Central memory CD8-positive, alpha-beta T cell (primary cell): ENCODE measurements around the gene COL23A1.
A peak's percentile ranks its signal among the peaks of the same experiment; 100 is the strongest.

Source experiments
- ATAC-seq: fragments of 150-1000 bp; cut with Tn5 transposase; replicated peaks from 2 replicates; pipeline ENCODE4 v1.10.0; 2022; ENCODE audit warnings: mild to moderate bottlenecking, moderate FRiP score, moderate number of reproducible peaks; ENCODE audit not compliant: poor library complexity, severe bottlenecking; ENCODE audit errors: extremely low read depth
- DNase-seq, 2 donors: peaks; one replicate each; pipeline ENCODE4 v3.0.0; 2021; ENCODE audit warnings: low spot score in 2 of 2
- H3K27ac Mint-ChIP-seq: one replicate; pipeline ENCODE4 v1.8.0; 2022; ENCODE audit warnings: low read depth, mild to moderate bottlenecking, moderate library complexity, mixed read lengths
- H3K27me3 Mint-ChIP-seq: one replicate; pipeline ENCODE4 v1.8.0; 2022; ENCODE audit warnings: mixed read lengths
- H3K36me3 Mint-ChIP-seq: one replicate; pipeline ENCODE4 v1.8.0; 2022; ENCODE audit warnings: mild to moderate bottlenecking, moderate library complexity, mixed read lengths; ENCODE audit not compliant: insufficient read depth
- H3K4me1 Mint-ChIP-seq: one replicate; pipeline ENCODE4 v1.8.0; 2022; ENCODE audit warnings: mixed read lengths
- H3K4me3 Mint-ChIP-seq: one replicate; pipeline ENCODE4 v1.8.0; 2022; ENCODE audit warnings: mild to moderate bottlenecking, moderate library complexity, mixed read lengths
- H3K9me3 Mint-ChIP-seq: one replicate; pipeline ENCODE4 v1.8.0; 2022; ENCODE audit warnings: mixed read lengths

The COL23A1 gene

DNA sequence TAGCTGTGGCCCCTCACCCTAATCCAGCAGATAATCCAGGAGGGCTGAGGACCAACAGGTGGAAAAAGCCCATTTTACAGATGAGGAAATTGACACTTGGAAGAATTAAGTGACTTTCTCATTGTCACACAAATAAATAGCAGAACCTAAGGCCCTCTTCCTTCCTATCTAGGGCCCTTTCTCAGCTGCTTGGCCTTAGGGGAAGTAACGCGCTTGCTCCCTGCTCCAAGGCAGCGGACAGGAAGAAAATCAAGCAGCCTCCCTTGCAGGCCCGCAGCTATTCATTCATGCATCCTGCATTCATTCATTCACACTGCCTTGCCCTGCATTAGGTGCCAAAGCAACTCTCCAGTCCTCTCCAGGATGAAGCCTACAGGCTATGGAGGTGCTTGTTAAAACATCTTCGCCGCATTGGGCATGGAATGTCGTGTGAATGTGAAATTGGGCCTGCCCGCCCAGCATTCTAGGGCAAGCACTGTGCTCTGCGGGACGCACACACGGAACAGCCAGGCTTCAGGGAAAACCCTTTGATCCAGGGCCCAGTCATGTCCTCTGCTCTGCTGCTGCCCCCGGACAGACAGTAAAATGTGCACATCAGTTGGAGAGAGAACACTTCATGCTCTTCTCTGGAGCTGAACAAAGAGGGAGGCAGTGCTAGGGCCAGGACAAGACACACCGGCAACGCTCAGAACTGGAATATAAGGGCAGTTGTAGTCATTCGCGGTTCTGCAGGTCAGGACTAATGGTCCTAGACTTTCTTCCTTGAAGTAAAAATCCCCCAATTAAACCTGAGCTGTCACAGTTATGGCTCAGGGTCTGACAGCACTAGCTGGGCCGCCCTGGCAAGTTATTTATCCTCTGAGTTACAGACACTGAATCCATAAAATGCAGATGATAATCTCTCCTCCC lies 166.0 kb downstream of the COL23A1 start:
- no peaks in the 10 kb centered on the region for H3K4me1 Mint-ChIP-seq
- no peak overlapping the region for H3K4me3 Mint-ChIP-seq
- H3K9me3 Mint-ChIP-seq = no peaks in the 10 kb centered on the region
- peaks cover 34% of the 10 kb centered on the region for H3K27me3 Mint-ChIP-seq
- H3K27ac Mint-ChIP-seq = no peak overlapping the region
- peak in 1 of 2 donors; percentile 0 for DNase-seq
- H3K36me3 Mint-ChIP-seq = no peaks in the 10 kb centered on the region
- ATAC-seq = no peak

DNA sequence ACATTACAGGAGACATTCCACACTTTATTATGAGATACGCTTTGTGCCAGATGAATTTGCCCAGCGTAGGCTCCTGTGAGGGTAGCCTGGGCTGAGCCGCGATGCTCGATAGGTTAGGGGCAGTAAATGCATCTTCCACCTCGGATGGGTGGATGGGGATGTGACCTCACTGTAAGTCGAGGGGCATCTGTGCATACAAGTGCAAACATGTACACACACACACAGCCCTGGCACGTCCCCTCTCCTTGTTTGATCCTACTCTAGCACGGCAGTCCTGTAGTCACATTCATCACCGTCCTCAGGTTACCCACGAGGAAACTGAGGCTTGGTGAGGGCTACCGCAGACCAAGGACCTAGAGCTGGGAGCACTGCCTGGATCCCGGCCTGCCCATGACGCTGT lies 166.8 kb downstream of the COL23A1 start:
- no peaks in the 10 kb centered on the region for H3K4me1 Mint-ChIP-seq
- no peak overlapping the region for H3K4me3 Mint-ChIP-seq
- H3K9me3 Mint-ChIP-seq = no peaks in the 10 kb centered on the region
- ATAC-seq = no peak
- peaks cover 39% of the 10 kb centered on the region for H3K27me3 Mint-ChIP-seq
- no peak overlapping the region for H3K27ac Mint-ChIP-seq
- H3K36me3 Mint-ChIP-seq = no peaks in the 10 kb centered on the region
- DNase-seq = peak in 1 of 2 donors; percentile 10

DNA sequence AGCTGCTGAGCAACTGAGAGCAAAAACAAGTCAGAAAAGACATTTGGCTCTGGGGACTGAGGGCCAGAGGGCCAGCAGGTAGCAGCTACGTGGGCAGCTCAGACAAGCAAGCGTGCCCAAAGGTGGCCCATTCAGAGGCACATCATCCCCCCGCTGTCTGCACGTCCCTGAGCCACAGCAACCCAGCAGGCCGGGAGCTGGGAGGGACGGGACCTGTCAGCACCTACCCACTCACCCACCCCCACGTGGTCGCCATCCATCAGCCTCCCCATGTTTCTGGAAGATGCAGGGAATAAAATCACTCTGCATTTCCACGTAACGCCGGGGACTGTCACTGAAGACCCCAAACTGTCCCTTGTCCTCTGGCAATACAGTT lies 167.8 kb downstream of the COL23A1 start:
- Mint-ChIP-seq H3K27ac (no peak overlapping the region), H3K36me3 (no peaks in the 10 kb centered on the region), H3K4me1 (no peaks in the 10 kb centered on the region), H3K27me3 (peaks cover 44% of the 10 kb centered on the region), H3K9me3 (no peaks in the 10 kb centered on the region), H3K4me3 (no peak overlapping the region)
- ATAC-seq (no peak), DNase-seq (peak in 1 of 2 donors; percentile 6)

DNA sequence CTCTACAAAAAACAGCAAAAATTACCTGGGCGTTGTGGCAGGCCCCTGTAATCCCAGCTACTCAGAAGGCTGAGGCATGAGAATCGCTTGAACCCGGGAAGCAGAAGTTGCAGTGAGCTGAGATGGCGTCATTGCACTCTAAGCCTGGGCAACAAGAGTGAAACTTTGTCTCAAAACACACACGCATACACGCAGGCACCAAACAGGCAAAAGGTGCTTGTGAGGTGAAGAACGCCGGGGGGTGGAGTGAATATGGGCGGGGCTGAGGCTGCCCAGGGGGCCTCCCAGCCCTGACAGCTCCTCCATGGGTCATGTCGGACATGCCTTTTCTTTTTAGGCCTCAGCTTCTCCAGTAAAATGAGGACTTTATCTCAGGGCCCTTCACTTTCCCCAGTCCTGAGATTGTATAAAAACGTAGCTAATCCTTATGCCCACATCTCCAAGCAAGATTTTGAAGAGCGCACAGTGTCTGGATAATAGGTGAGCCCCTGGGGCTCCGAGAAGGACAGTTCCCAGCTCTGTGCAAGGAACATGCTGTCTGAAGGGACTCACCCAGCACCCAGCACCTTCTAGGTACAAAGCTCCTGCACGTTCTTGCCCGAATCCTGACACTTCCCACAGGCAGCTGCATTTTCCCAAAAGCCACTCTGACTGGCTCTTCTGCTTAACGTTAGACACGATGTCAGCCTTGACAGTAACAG lies 168.3 kb downstream of the COL23A1 start:
- no peak for ATAC-seq

DNA sequence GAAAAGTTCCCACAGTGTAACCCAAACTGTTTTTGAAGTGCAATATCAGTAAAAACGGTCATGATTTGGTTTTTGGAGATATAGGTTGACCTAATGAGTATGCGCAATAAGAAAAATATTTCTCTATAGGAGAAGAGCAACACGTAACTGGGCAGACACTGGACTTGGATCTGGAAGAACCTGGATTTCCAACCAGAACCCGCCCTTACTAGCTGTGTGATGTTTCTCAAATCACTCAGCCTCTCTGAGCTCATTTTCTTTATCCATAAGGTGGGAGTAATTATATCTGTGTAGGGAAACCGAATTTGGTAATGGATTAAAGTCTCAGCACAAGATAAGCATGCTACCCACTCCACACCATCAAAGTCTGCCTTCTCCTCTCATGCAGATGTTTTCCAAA lies 169.1 kb downstream of the COL23A1 start:
- Mint-ChIP-seq H3K4me3 (no peak overlapping the region), H3K27me3 (peaks cover 56% of the 10 kb centered on the region), H3K9me3 (no peaks in the 10 kb centered on the region), H3K27ac (no peak overlapping the region), H3K36me3 (no peaks in the 10 kb centered on the region), H3K4me1 (no peaks in the 10 kb centered on the region)
- DNase-seq (no peak), ATAC-seq (no peak)

More for the DNA sequence above, 168.3 kb downstream of the COL23A1 start:
- no peak overlapping the region for H3K4me3 Mint-ChIP-seq
- no peaks in the 10 kb centered on the region for H3K4me1 Mint-ChIP-seq
- H3K27ac Mint-ChIP-seq = no peak overlapping the region
- peaks cover 49% of the 10 kb centered on the region for H3K27me3 Mint-ChIP-seq
- no peaks in the 10 kb centered on the region for H3K9me3 Mint-ChIP-seq
- no peaks in the 10 kb centered on the region for H3K36me3 Mint-ChIP-seq
- no peak for DNase-seq

DNA sequence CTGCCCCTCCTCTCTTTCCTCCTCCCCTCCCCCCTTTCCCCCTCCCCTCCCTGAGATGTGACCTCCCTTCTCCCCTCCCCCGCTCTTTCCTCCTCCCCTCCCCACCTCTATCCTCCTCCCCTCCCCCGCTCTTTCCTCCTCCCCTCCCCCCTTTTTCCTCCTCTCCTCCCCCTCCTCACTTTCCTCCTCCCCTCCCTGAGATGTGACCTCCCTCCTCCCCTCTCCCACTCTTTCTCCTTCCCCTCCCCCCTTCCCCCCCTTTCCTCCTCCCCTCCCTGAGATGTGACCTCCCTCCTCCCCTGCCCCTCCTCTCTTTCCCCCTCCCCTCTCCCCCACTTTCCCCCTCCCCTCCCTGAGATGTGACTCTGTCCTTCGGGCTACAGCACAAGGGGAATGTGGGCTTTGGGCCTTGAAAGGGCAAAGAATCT lies 169.8 kb downstream of the COL23A1 start:
- no peak overlapping the region for H3K27ac Mint-ChIP-seq
- no peak for DNase-seq
- no peaks in the 10 kb centered on the region for H3K4me1 Mint-ChIP-seq
- no peak for ATAC-seq
- H3K9me3 Mint-ChIP-seq = no peaks in the 10 kb centered on the region
- peaks cover 64% of the 10 kb centered on the region for H3K27me3 Mint-ChIP-seq
- H3K4me3 Mint-ChIP-seq = no peak overlapping the region
- no peaks in the 10 kb centered on the region for H3K36me3 Mint-ChIP-seq

GRCh38 chr5:178419651-178420050 lies 170.5 kb downstream of the COL23A1 start:
- H3K36me3 Mint-ChIP-seq = no peaks in the 10 kb centered on the region
- no peak for ATAC-seq

GRCh38 chr5:178419196-178419595 lies 171.0 kb downstream of the COL23A1 start:
- DNase-seq (no peak), ATAC-seq (no peak)
- Mint-ChIP-seq H3K27me3 (peaks cover 65% of the 10 kb centered on the region), H3K27ac (no peak overlapping the region), H3K4me1 (no peaks in the 10 kb centered on the region), H3K36me3 (no peaks in the 10 kb centered on the region), H3K4me3 (no peak overlapping the region), H3K9me3 (no peaks in the 10 kb centered on the region)

More at GRCh38 chr5:178419651-178420050, 170.5 kb downstream of the COL23A1 start:
- DNase-seq = no peak
- no peaks in the 10 kb centered on the region for H3K4me1 Mint-ChIP-seq
- peaks cover 65% of the 10 kb centered on the region for H3K27me3 Mint-ChIP-seq
- H3K4me3 Mint-ChIP-seq = no peak overlapping the region
- H3K9me3 Mint-ChIP-seq = no peaks in the 10 kb centered on the region
- H3K27ac Mint-ChIP-seq = no peak overlapping the region

- peaks cover 58% of the 10 kb centered on the region for H3K27me3 Mint-ChIP-seq
- no peaks in the 10 kb centered on the region for H3K9me3 Mint-ChIP-seq
- no peak for ATAC-seq
- H3K36me3 Mint-ChIP-seq = no peaks in the 10 kb centered on the region
- H3K4me1 Mint-ChIP-seq = no peaks in the 10 kb centered on the region
- no peak overlapping the region for H3K4me3 Mint-ChIP-seq
- H3K27ac Mint-ChIP-seq = no peak overlapping the region
- no peak for DNase-seq
These were observed 171.7 kb downstream of the COL23A1 start for GRCh38 chr5:178418471-178419010.

DNA sequence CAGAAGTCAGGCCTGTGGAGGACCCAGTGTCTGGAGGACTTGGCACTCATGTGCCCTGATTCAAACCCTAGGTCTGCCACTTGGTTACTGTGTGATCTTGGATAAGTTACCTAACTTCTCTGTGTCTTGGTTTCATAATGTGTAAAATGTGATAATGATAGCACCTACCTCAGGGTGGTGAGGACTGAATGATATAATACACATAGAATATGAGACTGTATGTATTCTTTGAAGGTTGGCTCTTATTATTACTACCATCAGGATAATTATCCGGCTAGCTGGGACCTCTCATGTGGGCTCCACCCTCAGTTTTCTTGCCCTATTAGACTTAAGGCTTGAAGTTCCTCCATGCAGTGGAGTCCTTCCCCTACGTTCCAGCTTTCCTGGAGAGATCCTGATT lies 172.2 kb downstream of the COL23A1 start:
- Mint-ChIP-seq H3K4me1 (no peaks in the 10 kb centered on the region), H3K27me3 (peaks cover 54% of the 10 kb centered on the region), H3K4me3 (no peak overlapping the region)

DNA sequence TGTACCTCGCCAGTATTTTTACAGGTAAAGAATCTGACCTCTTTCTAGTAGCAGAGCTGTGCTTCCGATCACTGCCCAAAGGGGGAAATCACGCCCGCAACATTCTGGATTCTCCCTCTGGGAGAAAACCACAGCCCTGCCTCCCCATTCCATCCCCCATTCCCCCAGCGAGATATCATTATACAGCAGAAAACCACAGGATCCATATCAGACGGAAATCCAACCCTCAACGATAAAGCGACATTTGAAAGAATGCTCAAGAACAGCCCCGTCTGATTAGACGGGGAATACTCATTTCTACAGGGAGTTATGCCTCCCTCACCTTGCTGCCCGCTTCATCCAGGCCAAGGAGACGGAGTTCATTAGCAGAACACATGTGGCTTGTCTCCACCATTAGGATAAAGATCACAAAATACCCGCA lies 172.8 kb downstream of the COL23A1 start:
- DNase-seq (no peak), ATAC-seq (no peak)
- Mint-ChIP-seq H3K4me1 (no peaks in the 10 kb centered on the region), H3K9me3 (no peaks in the 10 kb centered on the region), H3K27ac (no peak overlapping the region), H3K4me3 (no peak overlapping the region), H3K27me3 (peaks cover 54% of the 10 kb centered on the region), H3K36me3 (no peaks in the 10 kb centered on the region)

More for the DNA sequence above, 172.2 kb downstream of the COL23A1 start:
- DNase-seq (no peak), ATAC-seq (no peak)
- Mint-ChIP-seq H3K27ac (no peak overlapping the region), H3K9me3 (no peaks in the 10 kb centered on the region), H3K36me3 (no peaks in the 10 kb centered on the region)

GRCh38 chr5:178416919-178417318 lies 173.3 kb downstream of the COL23A1 start:
- H3K9me3 Mint-ChIP-seq = no peaks in the 10 kb centered on the region
- DNase-seq (no peak), ATAC-seq (no peak)
- peaks cover 52% of the 10 kb centered on the region for H3K27me3 Mint-ChIP-seq
- H3K27ac Mint-ChIP-seq = no peak overlapping the region
- no peaks in the 10 kb centered on the region for H3K4me1 Mint-ChIP-seq
- no peaks in the 10 kb centered on the region for H3K36me3 Mint-ChIP-seq
- H3K4me3 Mint-ChIP-seq = no peak overlapping the region
